Left colon (tissue), 2 donors: ENCODE results near the gene PCLO. TPM values are rescaled to one million over a fixed set of nuclear protein-coding genes. Genes with fewer than 3 reads are reported as not detected.

ENCODE experiments used
- ATAC-seq: fragments of 200-7000 bp; cut with Tn5 transposase; one replicate; pipeline ENCODE4 v1.9.1; 2020; ENCODE audit warnings: mild to moderate bottlenecking, moderate library complexity
- DNase-seq, 2 donors: peaks; one replicate each; pipeline ENCODE4 v3.0.0-alpha.2; 2020
- intact Hi-C, 2 donors: fragments of 100-400 bp; cut with DNase I in 1 of 2; cut with micrococcal nuclease in 1 of 2; formaldehyde crosslinking; loops; one replicate each; pipeline versions ENCODE4 v1.11.2 to v1.14.0; 2022; cut with DNase I, micrococcal nuclease
- long read RNA-seq: library from polyadenylated mRNA; unstranded; transcript quantifications from one replicate; pipeline ENCODE4 v2.0.0, GENCODE V29; 2021
- total RNA-seq, 2 donors: library from RNA; stranded (reverse); fragmentation: NEBNext Ultra II Directional; extraction: Animal tissue kit (Norgen Biotek cat#: 25700); gene quantifications; one replicate each; pipeline ENCODE4 v1.2.1, GENCODE V29; 2021
- donor health status: DM: no; HTN: no; CAD: no.
- donor health status: DM: yes; HTN: yes; CAD: no.

PCLO gene, protein sequence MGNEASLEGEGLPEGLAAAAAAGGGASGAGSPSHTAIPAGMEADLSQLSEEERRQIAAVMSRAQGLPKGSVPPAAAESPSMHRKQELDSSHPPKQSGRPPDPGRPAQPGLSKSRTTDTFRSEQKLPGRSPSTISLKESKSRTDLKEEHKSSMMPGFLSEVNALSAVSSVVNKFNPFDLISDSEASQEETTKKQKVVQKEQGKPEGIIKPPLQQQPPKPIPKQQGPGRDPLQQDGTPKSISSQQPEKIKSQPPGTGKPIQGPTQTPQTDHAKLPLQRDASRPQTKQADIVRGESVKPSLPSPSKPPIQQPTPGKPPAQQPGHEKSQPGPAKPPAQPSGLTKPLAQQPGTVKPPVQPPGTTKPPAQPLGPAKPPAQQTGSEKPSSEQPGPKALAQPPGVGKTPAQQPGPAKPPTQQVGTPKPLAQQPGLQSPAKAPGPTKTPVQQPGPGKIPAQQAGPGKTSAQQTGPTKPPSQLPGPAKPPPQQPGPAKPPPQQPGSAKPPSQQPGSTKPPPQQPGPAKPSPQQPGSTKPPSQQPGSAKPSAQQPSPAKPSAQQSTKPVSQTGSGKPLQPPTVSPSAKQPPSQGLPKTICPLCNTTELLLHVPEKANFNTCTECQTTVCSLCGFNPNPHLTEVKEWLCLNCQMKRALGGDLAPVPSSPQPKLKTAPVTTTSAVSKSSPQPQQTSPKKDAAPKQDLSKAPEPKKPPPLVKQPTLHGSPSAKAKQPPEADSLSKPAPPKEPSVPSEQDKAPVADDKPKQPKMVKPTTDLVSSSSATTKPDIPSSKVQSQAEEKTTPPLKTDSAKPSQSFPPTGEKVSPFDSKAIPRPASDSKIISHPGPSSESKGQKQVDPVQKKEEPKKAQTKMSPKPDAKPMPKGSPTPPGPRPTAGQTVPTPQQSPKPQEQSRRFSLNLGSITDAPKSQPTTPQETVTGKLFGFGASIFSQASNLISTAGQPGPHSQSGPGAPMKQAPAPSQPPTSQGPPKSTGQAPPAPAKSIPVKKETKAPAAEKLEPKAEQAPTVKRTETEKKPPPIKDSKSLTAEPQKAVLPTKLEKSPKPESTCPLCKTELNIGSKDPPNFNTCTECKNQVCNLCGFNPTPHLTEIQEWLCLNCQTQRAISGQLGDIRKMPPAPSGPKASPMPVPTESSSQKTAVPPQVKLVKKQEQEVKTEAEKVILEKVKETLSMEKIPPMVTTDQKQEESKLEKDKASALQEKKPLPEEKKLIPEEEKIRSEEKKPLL (N-terminal part only)
- total RNA-seq, result 1 to 10 TPM; 7.2 to 9.2 TPM
- long read RNA-seq, partial matches to known transcripts, result 3 of 4 reads
- long read RNA-seq, other reads (novel, unspliced or antisense), result 1 of 4 reads

GRCh38 chr7:83162402-83163256 is at the start of gene PCLO:
Gene PCLO, minus strand, starts transcription at chr7:83162884. Its CDS starts 292 bp downstream, at chr7:83162592.
- intact Hi-C loops, result no loop called here
- DNase-seq (peak; percentile 89), ATAC-seq (peak; percentile 95)

- intact Hi-C loops, result no loop called here
- no peak for DNase-seq
- no peak for ATAC-seq
These were observed 49.0 kb upstream of the PCLO start for GRCh38 chr7:83211685-83212084.

DNA sequence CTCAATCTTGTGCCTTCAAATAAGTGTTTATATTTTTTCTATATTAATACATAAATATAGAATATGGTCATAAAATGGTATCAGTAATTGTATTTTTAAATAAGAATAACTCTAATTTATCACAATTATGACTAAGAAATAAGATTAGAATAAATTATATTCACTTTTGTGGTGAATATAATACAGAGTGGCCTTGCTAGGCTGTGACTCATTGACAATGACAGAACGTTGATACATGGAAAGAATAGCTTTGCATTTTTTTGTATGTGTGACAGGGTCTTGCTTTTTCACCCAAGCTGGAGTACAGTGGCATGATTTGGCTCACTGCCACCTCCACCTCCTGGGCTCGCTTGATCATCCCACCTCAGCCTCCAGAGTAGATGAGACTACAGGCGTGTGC is 47.8 kb upstream of the PCLO start:
- intact Hi-C loops, result no loop called here
- DNase-seq (no peak), ATAC-seq (no peak)

DNA sequence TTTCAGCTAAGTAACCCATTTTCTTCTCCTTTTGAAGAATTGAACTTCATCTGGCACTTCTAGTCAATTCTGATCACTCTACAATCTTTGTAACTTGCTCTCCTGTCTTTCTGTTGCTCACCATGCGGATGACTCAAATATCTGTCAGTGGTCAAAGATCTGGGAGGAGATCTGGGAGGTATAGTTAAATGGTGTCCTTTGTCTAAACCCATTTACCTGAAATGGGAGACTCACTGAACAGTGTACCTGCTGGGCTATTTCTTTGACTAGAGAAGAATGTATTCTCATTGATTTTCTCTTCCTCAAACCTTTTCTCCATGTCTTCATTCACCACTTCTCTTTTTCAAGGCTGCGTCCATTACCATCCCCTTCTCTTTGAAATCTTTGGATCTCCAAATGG is 42.0 kb upstream of the PCLO start:
- DNase-seq (no peak), ATAC-seq (no peak)
- intact Hi-C loops, result no loop called here

GRCh38 chr7:83201355-83201754 is 38.7 kb upstream of the PCLO start:
- intact Hi-C loops, result no loop called here
- no peak for ATAC-seq
- no peak for DNase-seq

DNA sequence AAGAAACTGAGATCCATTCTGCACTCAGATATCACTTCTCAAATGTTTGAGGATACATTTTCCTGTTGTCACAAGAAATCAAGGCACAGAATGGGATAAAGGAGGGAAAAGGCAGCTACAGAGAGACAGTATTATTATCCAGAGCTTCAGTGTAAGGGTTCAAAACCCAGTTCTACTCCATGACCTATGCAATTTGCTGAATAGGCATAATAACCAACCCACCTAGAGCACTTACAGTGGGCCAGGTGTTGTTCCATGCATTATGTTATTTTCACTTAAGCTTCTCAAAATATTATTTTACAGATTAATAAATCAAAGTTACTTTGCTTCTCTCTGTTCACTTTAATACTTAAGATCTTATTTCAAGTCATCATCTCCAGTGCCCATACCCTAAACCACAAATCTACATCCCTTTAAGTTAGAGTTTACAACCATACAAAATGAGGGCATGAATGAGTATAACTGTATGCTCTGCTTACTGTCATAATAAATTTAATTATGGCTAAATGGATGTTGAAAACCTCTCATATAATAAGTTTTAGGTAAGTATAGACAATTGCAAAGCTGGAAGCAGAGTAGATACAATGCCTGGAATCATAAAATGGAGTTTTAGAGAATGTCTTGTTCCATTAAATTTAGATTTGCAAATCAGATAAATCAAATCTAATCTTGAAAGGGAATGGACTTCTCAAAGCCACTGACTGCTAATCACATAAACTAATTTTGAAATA is 28.1 kb upstream of the PCLO start:
- ATAC-seq, result no peak
- DNase-seq, result no peak
- intact Hi-C loops, result no loop called here

GRCh38 chr7:83178796-83179195 is 16.1 kb upstream of the PCLO start:
- DNase-seq (no peak), ATAC-seq (no peak)
- intact Hi-C loops, result no loop called here

DNA sequence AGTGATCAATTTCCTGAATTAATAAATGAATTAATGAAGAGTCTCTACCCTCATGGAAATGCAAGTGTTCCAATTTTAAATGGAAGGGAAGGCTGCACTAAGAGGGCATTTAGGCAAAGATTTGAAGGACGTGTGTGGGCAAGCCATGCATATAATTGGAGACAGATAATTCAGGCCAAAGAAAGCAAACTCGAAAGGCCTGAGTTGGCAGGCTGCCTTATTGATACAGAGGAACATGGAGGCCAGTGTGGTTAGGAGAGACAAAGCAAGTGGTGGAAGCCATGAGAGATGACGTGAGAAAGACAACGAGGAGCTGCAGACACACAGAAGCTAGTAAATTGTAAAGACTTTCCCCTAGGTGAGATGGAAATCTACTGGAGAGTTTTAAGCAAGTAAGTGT is 15.4 kb upstream of the PCLO start:
- DNase-seq, result no peak
- intact Hi-C loops, result no loop called here
- ATAC-seq, result no peak

DNA sequence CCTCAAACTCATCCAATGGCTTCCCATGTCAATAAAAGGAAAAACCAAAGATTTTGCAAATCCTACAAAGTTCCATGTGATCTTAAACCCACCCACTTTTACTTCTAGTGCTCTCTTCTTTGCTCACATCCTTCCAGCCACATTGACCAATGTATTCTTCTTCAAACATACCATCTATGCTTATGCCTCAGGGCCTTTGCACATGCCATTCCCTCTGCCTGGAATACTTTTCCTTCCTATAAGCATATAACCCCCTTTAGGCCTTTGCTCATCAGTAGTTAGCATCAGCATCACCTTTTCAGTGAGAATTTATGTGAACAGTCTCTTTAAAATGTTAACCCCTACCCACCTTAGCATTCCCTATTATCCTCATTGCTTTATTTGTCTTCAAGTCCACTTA is 11.0 kb upstream of the PCLO start:
- intact Hi-C loops, result no loop called here
- DNase-seq (no peak), ATAC-seq (no peak)

DNA sequence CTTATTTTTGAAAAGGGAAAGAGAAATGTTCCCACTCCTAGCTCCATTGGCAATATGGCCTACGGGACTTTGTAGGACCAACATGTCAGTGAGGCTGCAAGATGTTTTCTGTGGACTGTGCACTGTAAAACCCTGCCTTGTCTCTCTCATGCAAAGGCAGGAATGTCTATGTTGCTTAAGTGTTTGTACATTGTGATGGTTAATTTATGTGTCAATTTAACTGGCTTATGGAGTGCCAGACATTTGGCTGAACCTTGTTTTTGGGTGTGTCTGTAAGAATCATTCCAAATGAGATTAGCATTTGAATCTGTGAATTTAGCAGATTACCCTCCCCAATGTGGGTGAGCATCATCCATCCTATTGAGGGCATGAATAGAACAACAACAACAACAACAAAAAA is 4.1 kb upstream of the PCLO start:
- DNase-seq (no peak), ATAC-seq (no peak)
- intact Hi-C loops, result no loop called here

- ATAC-seq, result peak; percentile 19
- intact Hi-C loops, result no loop called here
- no peak for DNase-seq
These were observed 734 bp downstream of the PCLO start for GRCh38 chr7:83161899-83162401.

DNA sequence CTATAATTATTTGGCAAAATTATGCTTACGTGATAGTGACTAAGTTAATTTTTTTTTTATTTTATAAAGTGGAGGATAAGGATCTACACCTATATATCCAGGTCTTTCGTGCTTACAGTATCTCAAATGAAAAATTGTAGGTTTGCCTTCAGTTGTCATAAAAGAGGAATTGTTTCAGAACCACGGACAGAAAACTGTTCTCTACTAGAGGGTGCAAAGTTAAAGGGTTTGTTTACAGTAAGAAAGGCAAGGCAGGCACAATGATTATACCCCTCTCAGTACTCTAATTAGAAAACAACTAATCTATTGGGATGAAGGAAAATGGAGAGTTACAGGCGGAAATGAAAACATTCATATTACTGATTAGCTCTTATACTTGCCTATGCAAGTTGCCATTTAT is 1.5 kb downstream of the PCLO start:
- no peak for DNase-seq
- ATAC-seq, result no peak
- intact Hi-C loops, result no loop called here

GRCh38 chr7:83159731-83160130 is 3.0 kb downstream of the PCLO start:
- intact Hi-C loops, result no loop called here
- DNase-seq, result no peak
- ATAC-seq, result no peak

GRCh38 chr7:83156006-83156405 is 6.7 kb downstream of the PCLO start:
- ATAC-seq (peak; percentile 98), DNase-seq (no peak)

GRCh38 chr7:83155407-83155806 is 7.3 kb downstream of the PCLO start:
- intact Hi-C loops, result no loop called here
- no peak for ATAC-seq
- no peak for DNase-seq

More at GRCh38 chr7:83156006-83156405, 6.7 kb downstream of the PCLO start:
- intact Hi-C loops, result no loop called here

DNA sequence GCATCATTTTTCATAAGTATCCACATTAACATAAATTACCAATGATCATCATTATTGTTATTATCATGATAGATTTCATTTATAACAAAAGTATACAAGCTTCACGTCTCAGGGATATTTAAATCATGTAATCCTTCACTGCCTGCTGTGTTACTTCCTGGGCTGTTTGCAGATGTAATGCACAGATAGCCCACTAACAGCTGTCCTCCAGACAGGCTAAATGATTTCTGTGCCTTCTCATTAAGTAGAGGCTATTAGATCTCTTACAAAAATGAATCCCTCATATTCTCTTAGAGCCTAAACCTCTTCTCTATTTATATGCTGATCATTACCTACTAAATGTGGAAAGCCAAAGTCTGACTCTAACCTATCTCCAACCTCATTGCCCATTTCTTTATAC is 9.3 kb downstream of the PCLO start:
- ATAC-seq (no peak), DNase-seq (no peak)
- intact Hi-C loops, result no loop called here

DNA sequence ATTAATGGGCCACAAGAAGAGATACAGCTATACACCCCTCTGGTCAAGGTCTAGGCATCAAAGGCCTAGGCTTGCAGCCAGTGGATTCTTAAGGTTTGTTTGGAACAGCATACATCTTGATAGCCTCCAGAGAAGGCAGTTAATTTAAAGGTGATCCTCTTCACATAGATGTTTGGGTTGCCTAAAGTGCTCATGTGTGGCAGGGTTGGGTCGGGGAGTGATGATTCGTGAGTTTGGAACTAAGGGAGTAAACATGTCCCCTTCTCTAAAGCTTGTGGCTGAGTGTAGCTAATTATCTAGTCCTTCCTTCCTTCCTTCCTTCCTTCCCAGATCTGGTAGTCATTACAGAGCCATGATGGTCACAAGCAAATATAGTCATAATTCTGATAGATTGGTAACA is 12.4 kb downstream of the PCLO start:
- ATAC-seq (no peak), DNase-seq (no peak)
- intact Hi-C loops, result no loop called here

GRCh38 chr7:83149466-83149865 is 13.2 kb downstream of the PCLO start:
- ATAC-seq (no peak), DNase-seq (no peak)
- intact Hi-C loops, result no loop called here
